Left renal pelvis (tissue), 4 donors: ENCODE results near the gene CDC42EP3. TPM values are rescaled to one million over a fixed set of nuclear protein-coding genes. Genes with fewer than 3 reads are reported as not detected.

Experiments used
- DNase-seq, 4 donors: peaks; one replicate each; pipeline ENCODE4 v3.0.0-alpha.2; 2013; ENCODE audit warnings: low read depth in 4 of 4, low spot score in 3 of 4
- polyA plus RNA-seq, 4 donors: library from polyadenylated mRNA; unstranded; fragments of 120-200 nt; gene quantifications; one replicate each; pipeline ENCODE4 v1.2.1, GENCODE V29; 2013; ENCODE audit not compliant: insufficient read length in 4 of 4

Gene CDC42EP3
- polyA plus RNA-seq, 4 donors = 57.0 to 185 (median 63.9) TPM

- DNase-seq = no peak
Observed at GRCh38 chr2:37683921-37684780, 12.7 kb upstream of the CDC42EP3 start.

- no peak for DNase-seq
Observed at GRCh38 chr2:37683241-37683640, 11.8 kb upstream of the CDC42EP3 start.

DNA sequence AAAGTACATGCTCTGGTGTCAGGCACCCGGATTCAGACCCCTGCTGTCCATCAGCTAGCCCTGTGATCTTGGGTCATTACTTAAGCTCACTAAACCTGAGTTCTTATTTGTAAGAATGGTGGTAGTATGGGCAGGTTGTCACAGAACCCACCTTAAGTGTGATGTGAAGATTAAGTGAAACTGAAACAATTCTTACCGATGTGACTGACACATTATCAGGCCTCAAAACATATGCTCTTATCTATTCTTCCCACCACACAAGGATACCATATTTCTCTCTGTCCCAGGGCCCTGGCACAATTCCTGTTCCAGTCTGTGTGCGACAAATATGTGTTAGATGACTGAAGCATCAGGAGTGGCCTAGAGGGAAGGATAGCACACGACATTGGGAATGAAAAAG, 11.0 kb upstream of the CDC42EP3 start:
- DNase-seq = no peak

DNA sequence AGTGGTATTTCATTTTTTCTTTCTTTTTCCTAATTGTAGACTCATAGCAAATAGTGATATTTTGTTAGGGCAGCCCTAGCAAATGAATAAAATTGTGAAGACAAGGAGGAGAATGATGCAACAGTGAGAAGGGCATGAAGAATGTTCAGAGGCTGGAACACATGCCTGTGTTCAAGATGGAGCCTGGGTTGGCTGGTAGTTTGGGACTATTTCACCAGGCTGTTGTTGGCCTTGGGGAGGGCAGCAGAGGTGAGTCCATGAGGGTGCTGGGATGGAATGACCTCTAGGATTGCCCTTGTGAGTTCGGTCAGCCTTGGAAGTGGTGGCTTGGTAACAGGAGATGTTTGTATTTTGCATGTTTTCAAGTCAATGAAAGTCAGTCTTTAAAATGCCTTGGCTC, 10.1 kb upstream of the CDC42EP3 start:
- DNase-seq = no peak

DNA sequence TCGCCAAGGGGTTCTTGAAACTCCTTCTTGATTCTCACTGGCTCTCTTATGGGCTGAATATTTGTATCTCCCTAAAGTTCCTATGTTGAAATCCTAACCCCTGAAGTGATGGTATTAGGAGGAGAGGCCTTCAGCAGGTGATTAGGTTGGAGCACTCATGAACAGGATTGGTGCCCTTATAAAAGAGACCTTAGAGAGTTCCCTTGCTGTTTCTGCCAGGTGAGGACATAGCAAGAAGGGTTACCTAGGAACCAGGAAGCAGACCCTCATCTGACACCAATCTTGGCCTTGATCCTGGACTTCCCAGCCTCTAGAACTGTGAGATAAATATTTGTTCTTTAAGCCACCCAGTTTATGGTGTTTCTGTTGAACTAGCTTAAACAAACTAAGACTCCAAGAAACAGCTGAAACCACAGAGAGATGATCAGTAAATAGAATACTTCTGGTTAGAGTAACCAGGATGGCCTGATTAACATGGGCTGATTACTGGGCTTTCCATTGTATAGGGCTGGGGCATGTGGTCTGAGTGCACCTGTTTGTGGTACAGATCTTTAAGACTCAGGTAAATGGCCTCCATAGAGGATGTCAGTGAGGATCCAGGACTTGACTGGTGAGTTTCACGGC, 7.7 kb upstream of the CDC42EP3 start:
- no peak for DNase-seq

DNA sequence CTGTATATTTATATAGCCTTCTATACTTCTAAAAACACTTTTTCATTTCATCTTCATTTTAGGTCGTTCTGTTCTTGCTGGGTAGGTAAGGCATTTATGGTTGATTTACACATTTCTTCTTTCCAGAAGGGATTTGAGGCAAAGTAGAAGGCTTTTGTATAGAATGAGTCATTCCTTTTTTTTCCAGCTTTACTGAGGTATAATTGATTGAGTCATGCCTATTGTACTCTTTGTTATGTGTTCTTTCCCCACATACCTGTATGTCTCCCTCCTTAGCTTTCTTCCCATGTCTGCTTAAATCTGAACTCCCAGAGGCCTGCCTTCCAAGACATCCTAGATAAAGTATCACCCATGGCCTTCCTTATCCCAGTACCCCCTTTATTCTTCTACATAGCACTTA, 4.8 kb upstream of the CDC42EP3 start:
- DNase-seq = no peak

DNA sequence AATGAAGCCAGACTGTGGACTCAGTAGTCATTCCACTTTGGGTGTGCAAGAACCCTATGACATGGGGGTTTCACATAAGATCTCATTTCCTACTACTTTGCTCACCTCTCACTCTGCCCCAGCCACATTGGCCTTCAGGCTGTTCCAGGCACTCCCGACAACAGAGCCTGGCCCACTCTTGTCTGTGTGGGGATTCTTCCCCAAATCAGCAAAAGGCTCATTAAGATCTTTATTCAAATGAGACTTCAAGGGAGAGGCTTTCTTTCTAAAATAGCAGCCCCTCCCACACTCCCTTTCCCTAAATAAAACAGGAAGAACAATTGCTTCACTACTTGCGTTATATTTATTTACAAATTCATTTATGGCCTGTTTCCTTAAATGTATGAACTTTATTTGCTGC, 3.5 kb upstream of the CDC42EP3 start:
- DNase-seq = no peak

DNA sequence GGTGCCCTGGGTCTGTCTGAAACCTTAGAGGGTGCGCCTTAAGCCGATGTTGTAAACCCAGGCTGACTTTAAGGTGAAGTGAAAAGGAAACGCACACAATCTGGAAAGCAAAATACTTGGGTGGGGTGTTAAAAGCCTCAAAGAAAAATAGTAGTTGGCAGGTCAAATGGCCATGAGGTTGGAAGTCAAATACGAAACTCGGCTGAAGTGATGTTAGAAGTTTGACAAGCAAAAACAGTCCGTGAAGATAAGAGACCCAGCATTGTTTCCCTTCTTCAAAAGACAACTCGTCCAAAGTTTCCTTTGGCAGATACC, 1.4 kb upstream of the CDC42EP3 start:
- no peak for DNase-seq

DNA sequence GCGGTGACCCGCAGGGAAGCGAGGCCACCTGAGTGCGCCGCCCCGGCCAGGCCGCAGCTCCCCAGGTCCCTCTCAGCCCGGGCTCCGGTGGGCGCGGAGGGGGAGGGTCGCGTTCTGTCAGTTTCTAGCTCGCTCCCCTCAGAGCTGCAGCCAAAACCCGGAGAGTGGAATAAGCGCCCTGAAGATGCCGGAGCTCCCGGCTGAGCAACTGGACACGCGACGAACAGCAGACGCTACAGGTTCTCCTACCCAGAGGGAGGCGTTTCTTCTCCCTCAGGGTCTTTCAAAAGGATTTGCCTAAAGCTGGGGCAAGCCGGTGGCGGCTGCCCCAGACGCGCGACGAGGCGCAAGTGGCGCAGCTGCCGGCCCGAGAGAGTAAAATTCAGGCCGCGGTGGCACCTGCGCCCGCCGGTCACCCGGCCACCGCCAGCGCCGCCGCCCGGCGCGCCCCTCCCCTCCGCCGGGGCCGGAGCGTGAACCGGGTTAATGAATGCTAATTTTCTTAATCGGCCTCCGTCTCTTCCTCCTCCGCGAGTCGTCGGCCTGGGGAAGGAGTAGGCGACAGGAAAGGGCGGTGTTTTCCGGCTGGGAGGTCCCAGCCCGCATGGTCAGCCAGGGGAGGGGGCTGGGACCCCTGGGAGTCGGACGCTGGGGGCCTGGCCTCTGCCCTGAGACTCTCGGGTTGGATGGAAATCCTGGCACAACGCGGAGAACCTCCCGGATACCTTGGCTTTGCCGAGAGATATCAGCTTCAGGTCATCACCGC, 845 bp upstream of the CDC42EP3 start:
- DNase-seq = peak; percentile 86 to 91 (median 88)

GRCh38 chr2:37671816-37672103, 318 bp upstream of the CDC42EP3 start:
- no peak for DNase-seq

GRCh38 chr2:37670378-37671008, 949 bp downstream of the CDC42EP3 start:
- no peak for DNase-seq

GRCh38 chr2:37669446-37669845, 2.0 kb downstream of the CDC42EP3 start:
- DNase-seq = no peak

- no peak for DNase-seq
Observed at GRCh38 chr2:37667704-37668103, 3.7 kb downstream of the CDC42EP3 start.

DNA sequence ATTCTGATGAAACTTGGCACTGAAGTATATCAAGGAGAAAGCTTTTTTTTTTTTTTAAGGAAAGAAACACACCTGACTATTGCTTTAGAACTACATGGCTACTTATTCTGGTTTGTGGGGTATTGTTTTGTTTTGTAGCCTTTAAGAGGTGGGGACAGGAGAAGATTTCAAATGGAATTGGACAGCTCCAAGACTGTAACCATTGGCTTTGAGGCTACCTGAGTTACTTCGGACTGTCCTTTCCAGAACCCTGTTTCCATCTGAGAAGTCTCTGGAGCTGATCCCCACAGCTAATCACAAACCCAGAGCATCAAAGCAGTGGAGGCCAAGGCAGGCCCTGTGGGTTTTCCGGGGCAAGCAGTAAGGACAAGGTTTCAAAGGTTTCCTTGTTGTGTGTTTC, 4.7 kb downstream of the CDC42EP3 start:
- no peak for DNase-seq

DNA sequence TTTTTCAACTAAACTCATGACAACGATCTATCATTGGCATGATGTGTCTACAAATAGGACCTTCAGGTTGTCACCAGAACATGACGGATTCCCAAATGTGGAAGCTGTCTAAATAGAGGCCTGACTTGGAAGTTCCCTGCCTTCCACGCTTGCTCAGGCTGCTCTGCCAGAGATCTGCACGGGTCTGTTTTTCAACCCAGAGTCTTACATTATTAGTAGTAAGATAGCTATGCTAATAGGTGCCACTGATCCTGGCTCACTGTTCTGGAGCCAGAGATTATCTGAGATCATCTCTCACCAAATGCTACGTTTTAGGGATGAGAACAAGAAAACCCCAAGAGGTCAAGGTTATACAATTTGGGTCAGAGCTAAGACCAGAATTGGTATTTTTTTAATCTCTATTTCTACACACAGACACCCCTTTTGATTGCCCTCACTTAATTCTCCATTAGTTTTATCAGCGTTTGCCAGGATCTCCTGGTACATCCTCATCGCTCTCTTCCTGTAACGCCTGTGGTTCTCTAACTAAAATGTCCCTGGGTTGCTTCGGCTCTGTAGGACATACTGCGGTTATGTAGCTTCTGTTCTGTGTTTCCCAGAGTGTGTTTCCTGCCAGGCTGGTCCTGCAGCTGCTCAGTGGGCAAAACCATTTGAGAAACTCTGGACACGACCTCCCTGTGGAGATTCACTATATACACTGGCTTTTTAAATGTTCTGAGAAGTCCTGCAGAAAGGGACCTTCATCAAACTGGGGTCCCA, 5.7 kb downstream of the CDC42EP3 start:
- no peak for DNase-seq

- no peak for DNase-seq
Observed at GRCh38 chr2:37665043-37665442, 6.4 kb downstream of the CDC42EP3 start.

DNA sequence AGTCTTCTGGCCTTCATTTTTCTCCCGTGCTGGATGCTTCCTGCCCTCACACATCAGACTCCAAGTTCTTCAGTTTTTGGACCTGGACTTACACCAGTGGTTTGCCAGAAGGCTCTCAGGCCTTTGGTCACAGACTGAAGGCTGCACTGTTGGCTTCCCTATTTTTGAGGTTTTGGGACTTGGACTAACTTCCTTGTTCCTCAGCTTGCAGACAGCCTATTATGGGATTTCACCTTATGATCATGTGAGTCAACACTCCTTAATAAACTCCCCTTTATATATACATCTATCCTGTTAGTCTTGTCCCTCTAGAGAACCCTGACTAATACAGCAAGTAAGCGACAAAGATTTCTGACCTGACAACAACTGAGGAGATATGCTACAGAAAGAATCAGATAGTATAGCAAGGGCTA, 7.2 kb downstream of the CDC42EP3 start:
- DNase-seq = no peak

DNA sequence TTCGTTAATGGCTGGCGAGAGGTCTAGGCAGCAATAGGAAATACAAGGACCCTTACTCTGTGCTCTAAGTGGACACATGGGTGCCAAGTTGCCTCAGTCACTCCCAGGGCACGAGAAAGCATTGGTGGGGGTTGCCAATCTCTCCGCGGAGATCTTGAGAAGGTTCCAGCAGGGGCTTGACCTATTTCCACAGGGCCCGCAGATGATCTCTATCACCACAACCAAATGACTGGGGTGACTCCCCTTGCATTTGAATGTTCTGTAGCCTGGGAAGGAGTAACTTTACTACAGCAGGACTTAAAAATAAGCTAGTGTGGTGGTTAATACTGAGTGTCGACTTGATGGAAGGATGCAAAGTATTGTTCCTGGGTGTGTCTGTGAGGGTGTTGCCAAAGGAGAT, 8.1 kb downstream of the CDC42EP3 start:
- DNase-seq = no peak

GRCh38 chr2:37659723-37660122, 11.7 kb downstream of the CDC42EP3 start:
- DNase-seq = no peak

DNA sequence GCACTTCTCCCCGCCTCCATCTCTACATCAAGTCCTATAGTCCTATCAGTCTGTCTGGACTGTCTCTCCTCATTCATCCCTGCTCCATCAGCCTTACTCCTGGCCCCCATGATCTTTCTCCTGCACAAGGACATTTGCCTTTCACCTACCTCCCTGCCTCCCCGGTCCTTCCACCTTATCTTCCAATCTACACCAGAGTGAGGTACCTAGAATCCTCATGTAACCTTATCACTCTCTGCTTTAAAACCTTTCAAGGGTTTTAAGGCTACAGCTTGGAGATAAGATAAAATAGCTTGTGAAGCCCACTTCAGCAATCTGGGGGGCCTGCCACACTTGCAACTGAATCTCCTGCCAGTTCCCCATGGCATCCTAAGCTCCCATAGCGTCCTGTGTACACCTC, 12.8 kb downstream of the CDC42EP3 start:
- no peak for DNase-seq

GRCh38 chr2:37657471-37657870, 14.0 kb downstream of the CDC42EP3 start:
- no peak for DNase-seq
